Measurements from ENCODE around the gene ELF4.

DNA sequence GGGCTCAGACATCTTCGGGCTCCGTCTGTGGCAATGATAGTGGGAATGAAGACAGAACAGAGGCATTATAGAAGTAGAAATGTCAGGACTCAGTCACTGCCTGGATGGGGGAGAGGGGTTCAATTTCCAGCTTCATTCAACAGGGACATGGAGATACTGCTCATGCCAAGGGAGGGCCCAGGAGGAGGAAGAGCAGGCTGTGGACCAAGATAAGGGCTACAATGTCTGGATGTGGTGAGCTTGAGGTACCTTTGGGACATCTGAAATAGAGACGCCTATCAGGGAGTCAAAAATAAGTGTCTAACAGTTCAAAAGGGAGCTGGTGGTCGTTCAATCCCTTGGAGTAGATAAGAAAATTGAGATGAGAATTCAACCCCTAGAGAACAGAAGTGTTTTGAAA, 34.5 kb downstream of the ELF4 start:
- TF ChIP-seq CTCF (conservative IDR thresholded peaks at IDR 0.05; ENCODE audit: low read depth, low read length): no peak
- no peak for TF ChIP-seq EZH2 (IDR thresholded peaks at IDR 0.05; ENCODE audit: borderline replicate concordance, low read depth, low read length, poor library complexity, severe bottlenecking)
